Stimulated activated CD4-positive, alpha-beta T cell treated with anti-CD3 and anti-CD28 coated beads, Interleukin-12 subunit alpha, Interleukin-12 subunit beta, amount 100 ng/mL, for 48 hours (primary cell): ENCODE data around the gene DENND11.

ENCODE experiments used
- DNase-seq, 3 donors: peaks; one replicate each; pipeline ENCODE4 v3.0.0-alpha.2; 2020; ENCODE audit warnings: low read depth in 2 of 3, low spot score in 1 of 3

Gene DENND11

DNA sequence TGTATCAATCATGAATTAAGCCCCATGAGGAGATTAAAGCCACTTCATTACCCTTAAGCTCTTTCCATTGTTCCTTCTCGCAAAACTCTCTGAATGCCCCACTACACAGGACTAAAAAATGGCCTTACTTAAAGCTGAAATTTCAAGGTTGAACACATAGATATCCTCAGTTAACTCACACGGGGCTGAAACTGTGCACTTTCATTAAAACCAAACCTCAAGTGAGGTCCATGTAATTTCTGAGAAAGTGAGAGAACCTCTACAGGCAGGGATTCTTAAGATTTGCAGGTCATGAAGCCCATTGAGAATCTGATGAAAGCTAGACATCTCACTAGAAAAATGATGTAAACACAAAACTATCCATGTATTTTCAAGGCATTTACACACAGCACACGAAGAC is 15.9 kb downstream of the DENND11 start:
- DNase-seq, result no peak

DNA sequence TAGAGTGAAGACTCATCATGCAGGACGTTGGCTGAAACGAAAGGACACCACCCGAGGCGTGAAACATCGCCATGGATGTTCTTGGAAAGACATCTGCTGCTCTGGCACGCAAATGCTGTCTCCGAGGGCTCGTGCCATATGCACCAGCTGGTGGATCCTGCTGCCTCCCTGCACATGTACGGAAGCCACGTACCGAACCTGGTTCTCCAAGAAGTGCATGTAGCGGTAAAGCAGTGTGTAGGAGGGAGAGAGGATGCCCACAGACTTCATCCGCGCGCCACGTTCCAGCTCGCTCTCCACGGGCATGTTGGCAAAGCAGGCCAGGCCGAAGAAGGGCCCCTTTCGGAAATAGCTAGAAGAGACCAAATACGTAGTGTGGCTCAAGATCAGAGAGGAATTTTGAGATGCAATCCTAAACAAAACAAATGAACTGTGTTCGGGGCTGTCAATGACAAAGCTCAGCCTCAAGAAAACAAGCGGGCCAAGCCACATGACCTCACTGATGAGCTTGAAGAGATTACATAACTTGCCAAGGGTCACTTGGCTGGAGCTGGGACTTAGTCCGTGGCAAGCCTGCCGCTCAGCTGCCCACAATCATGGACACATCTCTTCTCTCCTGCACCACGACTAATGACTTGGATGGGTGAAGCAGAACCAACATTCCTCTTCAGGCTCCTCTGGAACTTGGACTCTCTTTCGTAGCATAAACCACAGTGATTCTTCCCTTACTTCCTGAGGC is 16.5 kb downstream of the DENND11 start:
- no peak for DNase-seq

DNA sequence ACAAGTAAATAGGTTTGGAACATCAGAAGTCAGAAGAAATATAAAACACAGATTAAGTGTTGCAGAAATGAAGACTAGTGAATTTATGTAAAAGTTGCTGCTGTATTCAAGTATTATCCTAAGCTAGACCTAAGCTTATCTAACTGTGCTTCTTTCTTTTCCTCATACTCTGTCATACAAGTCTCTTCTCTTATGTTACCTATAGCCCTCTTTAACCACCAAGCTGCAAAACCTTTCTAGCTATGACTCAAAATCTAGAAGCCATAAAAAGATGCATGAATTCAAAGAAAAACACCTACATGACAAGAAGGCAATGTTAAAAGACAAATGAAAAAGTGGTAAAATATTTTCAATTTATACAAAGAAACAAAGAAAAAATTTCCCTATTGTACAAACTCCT is 23.0 kb downstream of the DENND11 start:
- DNase-seq, result no peak

- no peak for DNase-seq
Observed at GRCh38 chr7:141676618-141677017, 25.3 kb downstream of the DENND11 start.

DNA sequence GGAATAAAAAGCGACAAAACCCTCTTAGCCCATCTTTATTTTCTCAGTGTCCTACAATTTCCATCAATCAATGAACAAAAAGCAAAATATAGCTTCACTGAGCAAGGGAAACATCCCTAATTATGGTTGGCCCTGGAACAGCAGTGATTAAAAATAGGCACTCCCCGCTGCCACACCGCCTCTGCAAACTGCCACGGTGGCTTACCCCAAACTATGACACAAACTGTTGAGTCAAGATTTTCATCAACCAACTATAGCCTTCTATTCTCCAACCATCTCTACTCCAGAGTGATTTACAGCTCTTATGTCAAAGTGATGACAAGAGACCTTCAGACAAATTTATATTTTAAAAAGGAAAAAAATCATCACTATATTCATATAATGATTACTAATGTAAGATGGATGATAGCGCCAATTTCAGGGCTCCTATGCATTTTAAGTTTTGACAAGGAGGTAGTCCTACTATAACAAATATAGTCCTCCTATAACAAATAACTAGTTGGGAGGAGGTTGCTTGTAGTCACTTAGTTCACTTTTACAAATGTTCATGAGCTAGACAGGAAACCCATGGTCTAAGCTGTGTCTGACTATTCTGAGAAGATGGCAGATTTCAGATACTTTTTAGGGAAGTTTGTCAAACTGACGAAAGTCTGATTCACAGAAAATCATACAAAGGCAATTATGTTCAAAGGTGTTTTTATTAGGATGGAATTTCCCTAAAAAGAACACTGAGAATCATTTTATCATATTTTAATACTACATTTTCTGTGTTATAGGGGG is 26.3 kb downstream of the DENND11 start:
- DNase-seq, result no peak

DNA sequence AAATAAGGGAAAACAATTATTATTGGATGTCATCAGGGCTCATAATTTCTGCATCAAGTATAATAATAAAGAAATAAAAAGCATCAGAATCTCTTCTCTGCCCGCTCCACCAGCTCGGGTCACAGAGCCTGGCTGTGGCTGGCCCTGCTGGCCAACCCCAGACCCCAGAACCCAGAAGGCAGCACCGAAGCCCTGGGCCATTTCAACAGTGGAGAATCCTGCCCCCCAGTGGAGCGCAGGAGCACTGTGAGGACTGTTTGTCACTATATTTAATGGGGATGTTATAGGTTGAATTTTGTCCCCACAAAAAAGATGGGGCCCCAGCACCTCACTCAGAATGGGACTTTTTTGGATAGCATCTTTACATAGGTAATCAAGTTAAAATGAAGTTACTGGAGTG is 27.3 kb downstream of the DENND11 start:
- DNase-seq, result no peak

DNA sequence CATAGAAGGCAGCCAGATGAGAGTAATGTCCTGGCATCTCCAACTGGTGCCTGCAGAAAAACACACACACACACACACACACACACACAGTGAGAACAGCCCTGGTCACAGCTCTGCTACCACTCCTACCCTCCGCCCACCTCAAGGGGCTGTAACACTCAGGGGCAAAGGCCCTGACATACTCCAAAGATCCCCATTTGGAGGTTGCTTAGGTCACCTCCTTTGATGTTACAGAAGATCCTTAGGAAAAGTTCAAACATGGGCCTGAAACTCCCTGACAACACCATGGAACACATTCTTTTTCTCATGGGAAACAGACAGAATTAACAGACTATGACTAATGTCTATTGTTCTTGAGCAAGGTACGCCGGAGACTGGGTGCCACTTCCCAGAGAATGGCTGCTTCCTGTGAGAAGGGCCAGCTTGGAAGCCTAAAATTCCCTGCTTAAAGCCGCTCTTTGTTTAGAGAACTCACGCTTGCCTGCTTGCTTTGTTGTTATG is 27.7 kb downstream of the DENND11 start:
- DNase-seq, result no peak

DNA sequence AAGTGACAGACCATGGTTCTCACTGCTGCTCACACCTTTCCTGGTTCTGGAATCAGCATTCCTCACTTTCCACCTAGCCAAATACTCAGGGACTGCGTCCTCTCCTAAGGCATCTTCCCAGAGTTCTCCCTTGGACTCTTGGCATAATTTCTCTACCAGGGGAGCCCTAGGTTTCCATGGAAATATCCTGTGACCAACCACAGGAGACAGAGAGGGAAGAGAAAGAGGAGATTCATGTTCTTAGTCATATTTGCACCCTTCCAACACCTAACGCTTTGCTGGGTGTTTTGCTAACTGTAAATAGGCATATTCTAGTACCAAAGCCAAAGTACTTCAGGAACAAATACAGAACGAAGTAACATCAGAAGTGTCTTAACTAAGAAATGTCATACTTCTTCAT is 28.6 kb downstream of the DENND11 start:
- DNase-seq, result no peak

- DNase-seq, result no peak
Observed at GRCh38 chr7:141671705-141672496, 30.1 kb downstream of the DENND11 start.

GRCh38 chr7:141668853-141669252 is 33.1 kb downstream of the DENND11 start:
- no peak for DNase-seq

GRCh38 chr7:141666071-141666470 is 35.9 kb downstream of the DENND11 start:
- DNase-seq, result no peak

GRCh38 chr7:141665208-141666035 is 36.5 kb downstream of the DENND11 start:
- DNase-seq, result no peak

DNA sequence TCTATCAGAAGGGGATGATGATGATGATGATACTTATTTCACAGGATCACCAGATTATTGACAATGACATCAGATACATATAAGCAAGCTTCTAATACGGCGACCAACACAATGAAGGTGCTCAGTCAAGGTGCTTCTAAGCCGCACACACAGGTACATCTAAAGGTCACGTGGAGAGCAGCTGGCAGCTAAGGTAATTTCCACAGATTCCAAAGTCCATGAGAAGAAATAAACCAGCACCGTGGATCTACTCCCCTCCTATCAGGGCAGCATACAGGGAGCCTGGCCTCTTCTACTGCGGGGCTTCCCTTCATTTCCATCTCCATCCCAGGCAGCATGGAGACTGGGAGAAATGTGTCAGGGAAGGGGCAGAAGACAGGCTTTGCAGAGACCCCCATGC is 37.5 kb downstream of the DENND11 start:
- no peak for DNase-seq

DNA sequence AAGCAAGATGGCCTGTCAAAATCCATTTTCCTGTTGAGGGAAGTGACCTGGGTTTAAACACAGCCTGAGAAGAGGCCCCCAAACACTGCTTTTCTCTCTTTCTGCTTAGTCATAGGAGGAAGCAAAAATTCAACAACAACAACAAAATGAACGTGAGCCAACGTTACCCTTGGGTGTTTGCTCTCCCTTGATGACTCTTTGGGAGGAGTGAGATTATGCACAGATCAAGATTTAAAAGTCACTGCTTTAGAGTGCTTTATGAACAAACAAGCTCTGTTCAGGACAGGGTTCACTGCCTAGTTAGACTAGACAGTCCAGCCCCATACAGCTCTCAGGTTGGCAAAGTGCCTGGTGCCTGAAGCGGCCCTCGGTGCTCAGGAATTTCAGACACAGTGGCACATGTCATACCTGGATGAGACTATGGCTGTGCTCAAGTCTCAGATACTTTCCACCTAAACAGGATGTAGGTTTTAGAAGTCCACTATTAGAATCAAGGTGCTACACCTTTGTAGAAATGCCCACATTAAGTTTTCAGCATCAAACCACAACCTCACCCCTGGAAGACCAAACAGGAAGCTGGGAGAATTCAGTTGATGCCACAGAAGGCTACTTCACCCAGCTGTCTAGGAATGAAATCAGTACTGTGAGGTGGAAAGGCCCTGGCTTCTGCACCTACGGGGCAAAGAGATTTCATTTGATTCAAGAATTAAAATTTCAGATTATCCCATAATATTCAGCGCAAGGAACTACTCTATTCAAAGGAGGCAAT is 38.7 kb downstream of the DENND11 start:
- no peak for DNase-seq

DNA sequence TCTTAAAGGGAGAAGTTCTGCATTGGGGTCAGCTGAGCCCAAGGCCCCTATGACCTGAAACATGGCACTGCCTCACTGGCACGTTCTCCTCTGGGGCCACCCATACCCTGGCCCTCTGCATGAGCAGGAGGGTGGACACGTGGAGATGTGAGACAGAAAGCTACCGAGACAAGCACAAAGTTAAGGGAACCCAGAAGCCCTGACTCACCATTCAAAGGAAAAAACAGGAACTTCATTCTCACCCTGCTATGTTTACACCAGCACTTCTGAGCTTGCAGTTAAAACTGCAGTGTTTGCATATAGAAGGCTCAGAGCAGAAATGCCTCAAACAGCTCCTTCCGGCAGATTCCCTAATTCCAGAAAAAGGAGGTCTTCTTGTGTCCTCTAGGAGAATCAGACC is 41.7 kb downstream of the DENND11 start:
- no peak for DNase-seq

DNA sequence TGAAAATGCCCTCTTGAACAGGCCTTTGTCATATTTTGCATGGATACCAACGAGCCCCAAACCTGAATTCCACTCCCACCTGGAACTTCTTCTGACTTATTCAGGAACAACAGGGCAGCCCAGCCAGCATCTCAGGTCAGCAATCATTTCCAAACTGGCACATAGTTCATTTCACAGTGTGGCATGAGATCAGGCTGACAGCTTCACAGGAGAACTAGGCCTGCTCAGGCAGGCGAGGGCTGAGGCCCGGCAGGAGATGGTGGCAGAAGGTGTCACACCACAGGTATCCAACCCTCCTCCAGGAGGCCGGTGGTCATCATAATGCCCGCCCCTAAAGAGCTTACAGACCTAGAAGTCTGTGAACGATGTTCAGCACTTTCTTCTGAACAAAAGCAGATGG is 42.5 kb downstream of the DENND11 start:
- no peak for DNase-seq

GRCh38 chr7:141654551-141654950 is 47.4 kb downstream of the DENND11 start:
- peak; percentile 20 to 55 (median 27) for DNase-seq

- DNase-seq, result no peak
Observed at GRCh38 chr7:141652691-141653090, 49.3 kb downstream of the DENND11 start.
